H1 (cell line): Measurements from ENCODE around the gene ANKRD27. TPM values are rescaled to one million over a fixed set of nuclear protein-coding genes. Genes with fewer than 3 reads are reported as not detected.

Experiments
- CTCF ChIA-PET: fragments of 300-600 bp; sonication (Branson Sonifier 250); formaldehyde crosslinking; loops from one replicate; lab custom pipeline; 2021; ENCODE audit not compliant: partially characterized antibody; lab: Charles Lee
- POLR2A ChIA-PET: fragments of 300-600 bp; sonication (Branson Sonifier 250); formaldehyde crosslinking; loops from one replicate; lab custom pipeline; 2021; ENCODE audit warnings: inconsistent platforms; ENCODE audit not compliant: partially characterized antibody; lab: Charles Lee
- DNase-seq, 2 experiments: peaks; one replicate each; pipeline versions ENCODE4 v3.0.0 to v3.0.0-alpha.2; 2010 to 2022; ENCODE audit warnings: low spot score in 2 of 2, low read depth in 1 of 2, mixed read lengths in 1 of 2
- FAIRE-seq: peaks from 2 replicates; lab custom pipeline; 2011; peaks lifted over from hg19 to GRCh38; lab: Jason Lieb, UNC
- H2AFZ ChIP-seq: 2 replicates; pipeline ENCODE4 v1.8.1; 2012; ENCODE audit warnings: low read length, inconsistent platforms
- H2AK5ac ChIP-seq: 2 replicates; pipeline ENCODE4 v1.6.1; 2013; ENCODE audit warnings: low read depth, low read length
- H2BK120ac ChIP-seq: replicated peaks from 2 replicates; pipeline ENCODE3; 2013; ENCODE audit warnings: low read depth, low read length, inconsistent platforms
- H2BK12ac ChIP-seq: 2 replicates; pipeline ENCODE4 v1.6.1; 2013; ENCODE audit warnings: low read depth, low read length
- H2BK15ac ChIP-seq: 2 replicates; pipeline ENCODE4 v1.6.1; 2013; ENCODE audit warnings: low read length
- H2BK20ac ChIP-seq: 2 replicates; pipeline ENCODE4 v1.6.1; 2013; ENCODE audit warnings: low read length
- H2BK5ac ChIP-seq: 2 replicates; pipeline ENCODE4 v1.6.1; 2013; ENCODE audit warnings: low read depth, low read length
- H3K14ac ChIP-seq: 2 replicates; pipeline ENCODE4 v1.6.1; 2013; ENCODE audit warnings: inconsistent platforms; ENCODE audit not compliant: insufficient read length
- H3K18ac ChIP-seq: 2 replicates; pipeline ENCODE4 v1.6.1; 2013; ENCODE audit warnings: low read length; ENCODE audit errors: extremely low read depth
- H3K23ac ChIP-seq: 2 replicates; pipeline ENCODE4 v1.6.1; 2013; ENCODE audit warnings: inconsistent platforms; ENCODE audit not compliant: insufficient read length
- H3K23me2 ChIP-seq: 2 replicates; pipeline ENCODE4 v1.6.1; 2013; ENCODE audit warnings: low read depth, low read length
- H3K27ac ChIP-seq: 2 replicates; pipeline ENCODE4 v1.6.1; 2011; ENCODE audit warnings: low read depth, low read length, inconsistent platforms
- H3K27me3 ChIP-seq, 4 experiments: replicated peaks in 1 of 4; 1 replicate in 1 of 4; 2 replicates in 3 of 4; pipeline versions ENCODE4 v1.6.1 to v1.8.1; 2011 to 2013; ENCODE audit warnings: low read length in 3 of 4, mild to moderate bottlenecking in 3 of 4, inconsistent platforms in 2 of 4, mixed read lengths in 2 of 4, moderate library complexity in 1 of 4; ENCODE audit not compliant: control insufficient read depth in 3 of 4, insufficient read depth in 3 of 4; ENCODE audit errors: extremely low read depth in 1 of 4
- H3K36me3 ChIP-seq, 4 experiments: 2 replicates each; pipeline versions ENCODE4 v1.6.1 to v1.8.1; 2011 to 2013; ENCODE audit warnings: mild to moderate bottlenecking in 4 of 4, low read length in 3 of 4, moderate library complexity in 2 of 4, control low read depth in 1 of 4, inconsistent platforms in 1 of 4; ENCODE audit not compliant: insufficient read depth in 4 of 4, control insufficient read depth in 2 of 4
- H3K4ac ChIP-seq: replicated peaks from 2 replicates; pipeline ENCODE3; 2013; ENCODE audit warnings: low read length, low read depth, mixed read lengths, inconsistent platforms; ENCODE audit not compliant: insufficient read length
- H3K4me1 ChIP-seq, 4 experiments: replicated peaks in 1 of 4; 1 replicate in 1 of 4; 2 replicates in 3 of 4; pipeline versions ENCODE4 v1.6.1 to v1.8.1; 2011 to 2013; ENCODE audit warnings: low read length in 3 of 4, inconsistent platforms in 2 of 4, mixed read lengths in 1 of 4; ENCODE audit not compliant: insufficient read depth in 4 of 4, control insufficient read depth in 3 of 4
- H3K4me2 ChIP-seq, 2 experiments: 2 replicates each; pipeline versions ENCODE4 v1.6.1 to v1.8.1; 2011 to 2013; ENCODE audit warnings: low read depth in 2 of 2, low read length in 2 of 2, control low read depth in 1 of 2, inconsistent platforms in 1 of 2, mild to moderate bottlenecking in 1 of 2; ENCODE audit not compliant: insufficient read depth in 1 of 2
- H3K4me3 ChIP-seq, 4 experiments: fragments of 200-600, 300-600 bp in 1 of 4; sonication (generic), shearing (Covaris generic), sonication (Bioruptor Twin) in 1 of 4; 2 replicates each; pipeline versions ENCODE4 v1.5.1 to v1.8.1; 2011 to 2016; ENCODE audit warnings: low read length in 4 of 4, low read depth in 3 of 4, control low read depth in 2 of 4, inconsistent platforms in 2 of 4, mild to moderate bottlenecking in 2 of 4, mixed read lengths in 1 of 4, moderate library complexity in 1 of 4; ENCODE audit not compliant: insufficient read depth in 2 of 4; ENCODE audit errors: extremely low read depth in 1 of 4
- H3K56ac ChIP-seq: replicated peaks from 2 replicates; pipeline ENCODE3; 2013; ENCODE audit warnings: low read depth, mild to moderate bottlenecking, mixed read lengths, low read length, inconsistent platforms; ENCODE audit not compliant: insufficient read length
- H3K79me1 ChIP-seq: 2 replicates; pipeline ENCODE4 v1.6.1; 2013; ENCODE audit warnings: low read depth, low read length, control low read depth
- H3K79me2 ChIP-seq, 2 experiments: 2 replicates each; pipeline versions ENCODE4 v1.6.1 to v1.8.1; 2012 to 2013; ENCODE audit warnings: low read length in 2 of 2, mild to moderate bottlenecking in 2 of 2, inconsistent platforms in 1 of 2; ENCODE audit not compliant: insufficient read depth in 2 of 2, control insufficient read depth in 1 of 2
- H3K9ac ChIP-seq, 4 experiments: replicated peaks in 1 of 4; 1 replicate in 1 of 4; 2 replicates in 3 of 4; pipeline versions ENCODE4 v1.6.1 to v1.8.1; 2011 to 2013; ENCODE audit warnings: low read depth in 3 of 4, low read length in 3 of 4, control low read depth in 2 of 4, mild to moderate bottlenecking in 2 of 4, moderate library complexity in 2 of 4, inconsistent platforms in 1 of 4; ENCODE audit errors: extremely low read depth in 1 of 4
- H3K9me3 ChIP-seq, 2 experiments: 2 replicates each; pipeline versions ENCODE4 v1.6.1 to v1.8.1; 2012 to 2013; ENCODE audit warnings: mild to moderate bottlenecking in 2 of 2, moderate library complexity in 2 of 2, control low read depth in 1 of 2, inconsistent platforms in 1 of 2, low read depth in 1 of 2, low read length in 1 of 2, mixed read lengths in 1 of 2; ENCODE audit not compliant: insufficient read depth in 2 of 2
- H4K20me1 ChIP-seq, 2 experiments: replicated peaks in 1 of 2; 2 replicates each; pipeline versions ENCODE3 to v1.8.1; 2011 to 2013; ENCODE audit warnings: inconsistent platforms in 2 of 2, low read length in 2 of 2, mild to moderate bottlenecking in 1 of 2; ENCODE audit not compliant: insufficient read depth in 2 of 2, control insufficient read depth in 1 of 2
- H4K5ac ChIP-seq: 2 replicates; pipeline ENCODE4 v1.6.1; 2013; ENCODE audit warnings: low read length, low read depth, mixed read lengths, inconsistent platforms; ENCODE audit not compliant: insufficient read length
- H4K8ac ChIP-seq: 2 replicates; pipeline ENCODE4 v1.8.0; 2013; ENCODE audit warnings: mild to moderate bottlenecking, moderate library complexity, low read length, inconsistent platforms; ENCODE audit not compliant: insufficient read depth; ENCODE audit errors: extremely low read depth
- H4K91ac ChIP-seq: replicated peaks from 2 replicates; pipeline ENCODE3; 2013; ENCODE audit warnings: low read length, mixed read lengths, inconsistent platforms; ENCODE audit not compliant: insufficient read length
- ATF2 ChIP-seq: IDR thresholded peaks from 2 replicates; pipeline ENCODE4 v1.6.1; 2012; ENCODE audit warnings: low read length, inconsistent platforms
- CBX5 ChIP-seq: fragments of 300-800, 300-1000 bp; sonication (generic); IDR thresholded peaks from 2 replicates; pipeline ENCODE4 v1.7.1; 2016; ENCODE audit warnings: antibody characterized with exemption, low read length, low read depth
- CREB1 ChIP-seq: IDR thresholded peaks from 2 replicates; pipeline ENCODE4 v1.6.1; 2012; ENCODE audit warnings: inconsistent platforms
- RFX5 ChIP-seq: IDR thresholded peaks from 2 replicates; pipeline ENCODE4 v1.6.1; 2011; ENCODE audit warnings: low read depth, low read length, improper control_type of control experiment, borderline replicate concordance
- SIN3A ChIP-seq, 2 experiments: IDR thresholded peaks in 1 of 2; conservative IDR thresholded peaks in 1 of 2; 2 replicates each; pipeline ENCODE4 v1.6.1; 2011 to 2012; ENCODE audit warnings: low read length in 2 of 2, improper control_type of control experiment in 1 of 2, low read depth in 1 of 2, mild to moderate bottlenecking in 1 of 2
- SP2 ChIP-seq: IDR thresholded peaks from 2 replicates; pipeline ENCODE4 v1.6.1; 2012; ENCODE audit warnings: mild to moderate bottlenecking, low read length, inconsistent platforms
- TBP ChIP-seq: IDR thresholded peaks from 2 replicates; pipeline ENCODE4 v1.6.1; 2011; ENCODE audit warnings: low read depth, low read length, improper control_type of control experiment
- WGBS, 2 experiments: shearing (Covaris generic) in 1 of 2; methylation state at CpG; one replicate each; pipeline versions ENCODE4 v1.1.6 to v1.1.7; 2013 to 2015; ENCODE audit warnings: low lambda C conversion rate in 2 of 2, mixed read lengths in 2 of 2, inconsistent platforms in 1 of 2, low coverage in 1 of 2, missing lambda C conversion rate in 1 of 2; ENCODE audit not compliant: insufficient replicate concordance in 2 of 2, insufficient coverage in 1 of 2, insufficient read length in 1 of 2; ENCODE audit errors: extremely low coverage in 1 of 2, missing lambda C conversion rate in 1 of 2; 5-methylcytosine and 5-hydroxymethylcytosine counted together
- polyA plus RNA-seq, 7 experiments: library from polyadenylated mRNA; depleted of rRNA in 3 of 7; stranded (reverse) in 5 of 7; unstranded in 2 of 7; fragments of >200 nt in 5 of 7; fragments of 200-250 nt in 2 of 7; gene quantifications; 1 replicate in 5 of 7; 2 replicates in 1 of 7; 4 replicates in 1 of 7; pipeline versions ENCODE4 v1.2.1 to v1.2.3, GENCODE V29; 2011 to 2013; ENCODE audit warnings: missing spikeins in 2 of 7, mixed read lengths in 2 of 7
- total RNA-seq: library from RNA; stranded (reverse); fragmentation: NEBNext Ultra II Directional; extraction: Animal tissue kit (Norgen Biotek cat#: 25700); gene quantifications from 2 replicates; pipeline ENCODE4 v1.2.1, GENCODE V29; 2021

Gene ANKRD27
- total and polyA plus RNA-seq, 2 of the 8 experiments (the other 6 are each of a cell fraction or from before 2014, with no cell fraction given), result 27.9 to 55.7 TPM

- 90% methylated on average over 6 of the region's 6 CpGs; no CpG with 5 or more reads in 1 of the 2 experiments for WGBS, 2 experiments
- no peak overlapping the region for H2AK5ac ChIP-seq
- no peak overlapping the region for H2BK20ac ChIP-seq
- no peak overlapping the region for H3K56ac ChIP-seq
- no peak for DNase-seq
- no peak overlapping the region for H4K91ac ChIP-seq
- TF ChIP-seq ATF2 (no peak), SP2 (no peak), CBX5 (no peak), CREB1 (no peak), SIN3A (conservative IDR thresholded peaks at IDR 0.05 in 1 of 2, IDR thresholded peaks at IDR 0.05 in 1 of 2; ENCODE audit: low read depth in 1 of 2, low read length in 2 of 2) (no peak), RFX5 (no peak), TBP (no peak)
- TF ChIP-seq, all 59 proteins: peak for 0
- Histone ChIP-seq H3K14ac (no peak overlapping the region), H3K23me2 (no peaks in the 10 kb centered on the region), H3K36me3 (peaks cover 5 to 44% (median 28%) of the 10 kb centered on the region in 4 experiments; a peak in 7 of 8 replicates), H4K8ac (no peak overlapping the region), H3K4ac (no peak overlapping the region), H3K79me1 (no peaks in the 10 kb centered on the region), H3K27ac (no peak overlapping the region), H3K4me1 (peaks cover 0 to 2% (median 1%) of the 10 kb centered on the region in 4 experiments; a peak in 3 of 7 replicates), H2BK120ac (no peak overlapping the region), H3K4me3 (no peak overlapping the region), H4K5ac (no peak overlapping the region), H3K23ac (no peak overlapping the region), H3K9me3 (no peaks in the 10 kb centered on the region), H4K20me1 (peaks cover 0 to 5% of the 10 kb centered on the region in 2 experiments), H2BK5ac (no peak overlapping the region), H2BK12ac (no peak overlapping the region), H3K4me2 (no peak overlapping the region), H3K27me3 (no peaks in the 10 kb centered on the region), H2AFZ (no peak overlapping the region), H3K9ac (no peak overlapping the region), H3K79me2 (no peaks in the 10 kb centered on the region; a peak in 1 of 4 replicates), H3K18ac (no peak overlapping the region), H2BK15ac (no peak overlapping the region)
- no peak for FAIRE-seq
- ChIA-PET CTCF (interaction anchor here (0.8 kb wide), 1 partner anchor 10 kb away, joined by 3 read pairs; no protein-coding TSS in a partner anchor), POLR2A (no interaction called here)
These were observed 28.4 kb downstream of the ANKRD27 start for GRCh38 chr19:32646556-32646955.
